GM19351 (cell line): ENCODE measurements around the gene ADGRB2.

ENCODE experiments used
- ATAC-seq: cut with Tn5 transposase; IDR thresholded peaks from one replicate; pipeline ENCODE4 v1.9.1; 2021; ENCODE audit warnings: mild to moderate bottlenecking, moderate library complexity; ENCODE audit not compliant: unreplicated experiment

The ADGRB2 gene

GRCh38 chr1:31795096-31795675, 31.0 kb upstream of the ADGRB2 start:
- ATAC-seq: no peak

- ATAC-seq: no peak
Observed at GRCh38 chr1:31793586-31794285, 29.6 kb upstream of the ADGRB2 start.

GRCh38 chr1:31793086-31793485, 28.9 kb upstream of the ADGRB2 start:
- no peak for ATAC-seq

- ATAC-seq: no peak
Observed at GRCh38 chr1:31792541-31792940, 28.4 kb upstream of the ADGRB2 start.

GRCh38 chr1:31792116-31792515, 28.0 kb upstream of the ADGRB2 start:
- no peak for ATAC-seq

- no peak for ATAC-seq
Observed at GRCh38 chr1:31791131-31791858, 27.2 kb upstream of the ADGRB2 start.

GRCh38 chr1:31790641-31791091, 26.5 kb upstream of the ADGRB2 start:
- no peak for ATAC-seq

- no peak for ATAC-seq
Observed at GRCh38 chr1:31790140-31790539, 26.0 kb upstream of the ADGRB2 start.

GRCh38 chr1:31789259-31790065, 25.3 kb upstream of the ADGRB2 start:
- peak; percentile 69 for ATAC-seq

GRCh38 chr1:31788825-31789256, 24.7 kb upstream of the ADGRB2 start:
- ATAC-seq: peak; percentile 23

GRCh38 chr1:31788138-31788824, 24.1 kb upstream of the ADGRB2 start:
- peak; percentile 73 for ATAC-seq

GRCh38 chr1:31787786-31788137, 23.6 kb upstream of the ADGRB2 start:
- no peak for ATAC-seq

GRCh38 chr1:31787261-31787660, 23.1 kb upstream of the ADGRB2 start:
- ATAC-seq: no peak

- no peak for ATAC-seq
Observed at GRCh38 chr1:31786366-31787060, 22.4 kb upstream of the ADGRB2 start.

- no peak for ATAC-seq
Observed at GRCh38 chr1:31785947-31786290, 21.8 kb upstream of the ADGRB2 start.

- ATAC-seq: no peak
Observed at GRCh38 chr1:31785020-31785946, 21.1 kb upstream of the ADGRB2 start.

GRCh38 chr1:31784356-31785019, 20.3 kb upstream of the ADGRB2 start:
- no peak for ATAC-seq

- no peak for ATAC-seq
Observed at GRCh38 chr1:31783846-31784245, 19.7 kb upstream of the ADGRB2 start.
